Pons (tissue), 1 donor: Measurements from ENCODE around the gene GNA12.
"Not testable (repeated sequence)": the region's sequence is repeated elsewhere in the genome, so short reads cannot be mapped to it uniquely, and the experiment has no call there.

ENCODE experiments used
- DNase-seq: peaks from one replicate; pipeline ENCODE4 v3.0.0-alpha.2; 2016; ENCODE audit warnings: low spot score

GNA12 gene

DNA sequence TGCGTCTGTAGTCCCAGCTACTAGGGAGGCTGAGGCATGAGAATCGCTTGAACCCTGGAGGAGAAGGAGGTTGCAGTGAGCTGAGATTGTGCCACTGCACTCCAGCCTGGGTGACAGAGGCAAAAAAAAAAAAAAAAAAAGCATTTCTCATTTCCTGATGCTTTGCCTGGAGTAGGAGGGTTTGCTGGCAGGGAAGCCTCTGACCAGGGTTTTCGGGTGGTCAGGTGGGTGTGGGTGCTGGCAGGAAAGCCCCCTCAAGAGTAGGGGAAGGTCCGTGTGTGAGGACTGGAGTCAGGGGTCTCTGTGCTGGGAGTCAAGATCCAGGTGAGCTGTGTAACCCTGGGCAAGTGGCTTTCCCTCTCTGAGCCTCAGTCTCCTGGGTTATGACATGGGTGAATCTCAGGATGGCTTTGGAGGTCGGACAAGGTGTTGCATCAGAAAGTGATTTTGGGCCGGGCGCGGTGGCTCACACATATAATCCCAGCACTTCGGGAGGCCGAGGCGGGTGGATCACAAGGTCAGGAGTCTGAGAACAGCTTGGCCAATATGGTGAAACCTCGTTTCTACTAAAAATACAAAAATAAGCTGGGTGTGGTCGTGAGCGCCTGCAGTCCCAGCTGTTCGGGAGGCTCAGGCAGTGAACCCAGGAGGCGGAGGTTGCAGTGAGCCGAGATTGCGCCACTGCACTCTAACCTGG, 152.9 kb downstream of the GNA12 start:
- no peak for DNase-seq

DNA sequence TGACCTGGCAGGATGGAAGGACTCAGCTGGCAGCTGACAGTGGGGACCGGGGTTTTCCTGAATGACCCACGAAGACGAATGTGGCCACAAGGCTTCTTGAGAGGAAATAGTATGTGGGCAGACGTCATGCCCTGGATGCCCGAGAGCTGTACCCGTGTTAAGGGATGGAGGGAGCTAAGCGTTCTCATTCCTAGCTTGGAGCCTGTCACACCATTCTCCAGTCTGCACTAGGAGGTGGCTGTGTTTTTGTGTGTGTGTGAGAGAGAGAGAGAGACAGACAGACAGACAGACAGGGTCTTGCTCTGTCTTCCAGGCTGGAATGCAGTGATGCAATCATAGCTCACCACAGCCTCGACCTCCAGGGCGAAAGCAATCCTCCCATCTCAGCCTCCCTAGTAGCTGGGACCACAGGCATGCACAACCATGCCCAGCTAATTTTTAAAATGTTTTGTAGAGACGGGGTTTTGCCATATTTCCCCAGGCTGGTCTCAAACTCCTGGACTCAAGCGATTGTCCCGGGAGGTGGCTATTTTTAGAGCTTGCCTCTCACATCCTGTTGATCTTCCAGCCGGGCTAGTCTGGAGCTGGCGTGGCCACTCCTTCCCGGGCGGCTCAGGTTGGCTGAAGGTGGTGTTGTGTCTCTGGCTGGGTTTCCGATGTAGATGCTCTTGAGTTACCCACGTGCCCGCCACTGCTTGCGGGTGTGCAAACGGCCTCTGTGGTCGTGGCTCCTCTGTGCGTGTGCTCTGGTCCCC, 154.0 kb downstream of the GNA12 start:
- DNase-seq = no peak

DNA sequence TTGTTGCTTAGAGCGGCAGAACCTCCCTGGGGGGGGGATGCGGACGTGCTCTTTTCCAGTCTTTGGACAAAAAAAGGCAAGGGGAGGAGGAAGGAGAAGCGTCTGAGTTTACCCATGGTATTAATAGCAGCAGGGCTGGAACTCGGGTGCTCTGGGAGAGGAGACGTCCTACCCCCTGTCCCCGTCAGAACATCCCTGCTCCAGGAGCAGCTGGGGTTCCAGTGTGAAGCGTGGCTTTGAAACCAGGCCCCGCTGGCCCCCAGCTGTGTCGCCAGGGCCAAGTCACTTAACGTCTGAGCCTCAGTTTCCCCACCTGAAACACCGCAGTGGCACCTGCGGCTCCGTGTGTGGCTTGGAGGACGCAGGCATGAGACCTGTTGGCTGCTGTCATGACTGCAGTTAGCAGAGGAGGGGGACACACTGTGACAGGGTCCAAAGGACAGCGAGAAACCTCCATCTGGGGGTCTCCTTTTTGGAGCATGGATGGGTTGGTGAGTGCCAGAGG, 154.7 kb downstream of the GNA12 start:
- DNase-seq = no peak

DNA sequence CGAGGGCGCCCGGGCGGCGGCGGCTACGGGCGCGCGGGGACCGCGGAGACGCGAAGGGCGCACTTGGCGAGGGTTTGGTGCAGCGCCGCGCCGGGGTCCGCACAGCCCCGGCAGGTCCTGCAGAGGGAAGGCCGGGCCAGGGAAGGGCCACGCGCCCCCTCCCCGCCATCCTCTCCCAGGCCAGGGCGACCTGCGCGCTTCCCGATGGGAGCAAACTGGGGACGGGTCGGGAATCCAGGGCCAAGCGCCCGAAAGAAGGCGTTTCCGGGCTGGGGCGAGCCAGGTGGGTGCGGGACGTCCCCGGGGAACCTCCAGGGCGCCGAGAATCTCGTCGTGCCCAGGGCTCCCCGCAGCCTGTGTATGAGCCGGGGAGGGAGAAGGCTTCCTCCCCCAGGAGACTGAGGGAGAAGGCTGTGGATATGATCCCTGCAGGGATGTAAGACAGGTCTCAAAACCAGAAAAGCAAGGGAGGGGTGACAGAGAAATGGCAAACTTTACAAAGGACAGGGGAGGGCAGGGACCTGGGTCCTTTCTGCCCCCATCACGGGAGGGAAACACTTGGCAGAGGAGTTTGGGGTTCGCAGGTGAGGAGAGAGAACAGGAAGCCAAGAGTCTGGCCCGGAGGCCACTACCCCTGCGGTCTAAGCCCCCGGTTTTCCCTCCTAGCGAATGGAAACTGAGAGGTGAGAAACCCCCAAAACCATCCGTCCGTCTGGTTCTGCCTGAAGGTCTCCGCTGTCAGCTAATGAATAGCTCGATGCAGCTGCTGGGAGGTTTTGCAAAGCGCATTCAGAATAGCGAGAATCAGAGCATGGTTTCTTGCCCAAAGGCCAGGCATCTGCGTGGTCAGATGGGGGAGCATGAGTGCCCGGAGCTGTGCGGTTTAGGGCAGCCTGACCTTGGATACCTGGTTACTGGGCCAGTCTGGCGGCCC, 155.4 kb downstream of the GNA12 start:
- peak; percentile 63 for DNase-seq

DNA sequence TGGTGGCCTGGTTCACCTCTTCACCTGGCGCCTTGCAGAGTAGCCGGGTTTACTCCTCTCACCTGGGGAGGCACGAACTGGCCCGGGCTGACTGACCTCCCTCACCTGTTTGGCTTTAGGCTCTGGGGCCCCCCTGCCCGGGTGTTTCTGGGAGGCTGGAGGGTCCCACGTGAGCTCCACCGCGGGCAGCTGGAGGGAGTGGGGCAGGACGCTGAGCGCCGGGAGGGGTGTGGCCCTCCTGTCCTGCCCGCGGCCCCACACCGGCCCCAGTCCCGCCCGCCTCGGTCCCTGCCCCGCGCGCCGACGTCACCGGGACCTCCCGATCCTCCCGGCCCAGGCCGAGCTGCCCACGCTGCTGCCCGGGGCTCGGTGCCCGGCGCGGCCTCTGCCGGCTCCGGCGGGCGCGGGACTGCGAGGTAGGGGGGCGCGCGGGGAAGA, 156.2 kb downstream of the GNA12 start, which contains the start of gene AMZ1:
AMZ1 (plus strand) TSS at position 322 of the 438 bp plus-strand sequence. CDS start 12,250 bp downstream, outside the sequence.
- no peak for DNase-seq

DNA sequence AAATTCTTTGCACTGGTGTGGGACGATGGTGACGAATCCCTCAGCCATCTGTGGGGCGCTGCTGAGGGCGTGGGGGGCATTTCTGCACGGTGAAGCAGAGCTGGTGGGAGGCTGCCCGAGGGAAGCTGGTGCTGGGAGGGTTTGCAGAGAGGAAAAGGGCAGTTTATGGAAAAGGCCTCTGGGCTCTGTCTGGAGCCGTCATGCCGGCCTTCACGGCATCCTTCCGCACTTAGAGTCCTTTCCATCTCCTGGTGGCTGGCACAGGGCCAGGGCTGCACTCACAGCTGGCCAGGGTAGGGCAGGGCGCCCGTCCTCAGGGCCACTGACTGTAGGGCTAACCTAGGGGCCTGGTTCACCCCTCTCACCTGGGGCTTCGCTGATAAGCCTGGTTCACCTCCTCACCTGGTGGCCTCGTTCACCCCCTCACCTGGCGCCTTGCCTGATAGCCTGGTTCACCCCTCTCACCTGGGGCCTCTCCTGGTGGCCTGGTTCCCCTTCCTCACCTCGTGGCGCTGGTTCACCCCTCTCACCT, 156.7 kb downstream of the GNA12 start:
- DNase-seq = no peak

DNA sequence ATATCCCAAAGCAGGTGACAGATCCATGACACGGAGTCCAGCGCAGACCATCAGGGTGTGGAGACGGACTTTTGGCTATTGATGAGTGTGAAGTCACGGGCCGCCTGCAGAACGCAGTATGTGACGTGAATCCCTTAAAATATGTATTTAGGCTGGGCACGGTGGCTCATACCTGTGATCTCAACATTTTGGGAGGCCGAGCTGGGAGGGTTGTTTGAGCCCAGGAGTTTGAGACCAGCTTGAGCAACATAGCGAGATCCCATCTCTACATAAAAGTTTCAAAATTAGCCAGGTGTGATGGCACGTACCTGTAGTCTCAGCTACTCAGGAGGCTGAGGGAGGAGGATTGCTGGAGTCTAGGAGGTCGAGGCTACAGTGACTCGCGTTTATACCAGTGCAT, 158.0 kb downstream of the GNA12 start:
- no peak for DNase-seq

DNA sequence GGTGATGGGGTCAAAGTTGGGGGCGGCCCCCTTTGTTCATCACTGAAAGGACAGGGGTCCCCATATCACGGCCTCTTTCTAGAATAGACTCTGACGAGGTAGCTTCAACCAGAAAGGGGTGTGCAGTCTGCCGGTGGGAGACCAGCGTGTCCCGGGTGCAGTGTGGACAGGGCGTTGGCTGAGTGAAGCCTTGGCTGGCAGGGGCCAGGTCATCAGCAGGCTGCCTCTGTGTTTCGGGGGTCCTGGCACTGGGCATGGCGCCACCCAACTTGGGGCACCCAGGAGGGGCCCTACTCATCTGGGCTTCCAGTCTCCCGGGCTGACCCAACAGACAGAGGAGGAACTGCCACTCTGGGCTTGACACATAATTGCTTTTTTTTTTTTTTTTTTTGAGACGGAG, 159.6 kb downstream of the GNA12 start:
- DNase-seq = no peak

DNA sequence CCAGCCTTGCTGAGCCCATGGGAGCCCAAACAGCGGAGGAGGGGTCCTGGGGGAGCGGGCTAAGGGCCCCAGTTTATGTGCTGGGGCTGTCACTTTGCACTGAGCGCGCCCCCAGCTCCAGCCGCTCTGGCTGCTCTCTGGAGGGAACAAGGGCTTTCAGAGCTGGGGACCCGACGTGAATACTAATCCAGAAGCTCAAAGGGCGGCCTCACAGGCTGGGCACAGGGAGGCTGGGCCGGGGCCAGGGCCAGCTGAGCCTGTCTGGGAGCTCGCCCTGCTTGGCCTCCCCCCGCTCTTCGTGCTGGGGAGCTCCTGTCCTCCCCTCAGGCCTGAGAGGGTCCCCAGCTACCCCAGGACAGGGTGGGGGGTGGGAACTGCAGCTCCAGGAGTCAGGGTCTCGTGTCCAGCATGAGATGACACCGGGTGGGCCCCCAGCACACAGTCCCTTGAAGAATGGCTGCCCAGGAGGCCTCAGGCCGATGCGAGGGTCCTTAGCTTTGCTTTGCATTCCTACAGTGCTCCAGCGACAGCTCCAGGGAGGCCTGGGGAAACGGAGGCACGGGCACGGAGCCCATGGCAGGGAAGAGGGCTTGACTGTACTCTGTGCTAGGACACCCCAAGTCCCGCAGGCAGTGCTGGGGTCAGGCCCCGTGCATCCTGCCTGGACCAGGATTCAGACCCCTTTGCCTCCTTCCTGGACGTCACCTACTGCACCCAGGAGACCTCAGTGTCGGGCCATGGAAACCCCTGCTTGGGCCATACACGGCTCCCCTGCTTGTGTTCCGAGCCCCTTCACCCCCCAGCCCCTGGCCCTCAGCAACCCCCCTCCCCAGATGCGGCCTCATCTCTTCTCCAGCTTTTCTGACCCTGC, 161.9 kb downstream of the GNA12 start:
- peak; percentile 98 for DNase-seq

DNA sequence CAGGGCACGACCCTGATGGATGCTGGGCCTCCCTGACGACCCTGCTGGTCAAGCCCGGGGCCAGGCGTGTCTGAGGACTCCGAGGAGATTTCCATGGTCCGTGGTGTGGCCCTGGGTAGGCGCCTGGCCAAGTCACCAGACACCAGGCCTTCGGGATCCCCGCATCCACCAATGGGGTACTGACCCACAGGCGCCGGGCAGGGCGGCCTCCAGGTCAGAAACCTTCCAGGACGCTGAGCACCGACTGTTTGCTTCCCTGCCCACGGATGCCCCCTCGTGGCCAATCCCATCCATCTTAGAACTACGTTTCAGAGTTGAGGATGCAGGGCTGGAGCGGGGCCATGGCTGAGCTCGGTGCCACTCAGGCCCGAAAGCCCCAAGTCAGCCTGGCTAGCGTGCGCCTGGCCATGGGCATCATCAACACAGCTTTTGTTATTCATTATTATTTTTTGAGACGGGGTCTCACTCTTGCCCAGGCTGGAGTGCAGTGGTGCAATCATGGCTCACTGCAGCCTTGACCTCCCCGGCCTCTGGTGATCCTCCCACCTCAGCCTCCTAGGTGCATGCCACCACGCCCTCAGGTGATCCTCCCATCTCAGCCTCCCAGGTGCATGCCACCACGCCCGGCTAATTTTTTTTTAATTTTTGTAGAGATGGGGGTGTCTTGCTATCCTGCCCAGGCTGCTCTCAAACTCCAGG, 163.2 kb downstream of the GNA12 start:
- DNase-seq = peak; percentile 86

DNA sequence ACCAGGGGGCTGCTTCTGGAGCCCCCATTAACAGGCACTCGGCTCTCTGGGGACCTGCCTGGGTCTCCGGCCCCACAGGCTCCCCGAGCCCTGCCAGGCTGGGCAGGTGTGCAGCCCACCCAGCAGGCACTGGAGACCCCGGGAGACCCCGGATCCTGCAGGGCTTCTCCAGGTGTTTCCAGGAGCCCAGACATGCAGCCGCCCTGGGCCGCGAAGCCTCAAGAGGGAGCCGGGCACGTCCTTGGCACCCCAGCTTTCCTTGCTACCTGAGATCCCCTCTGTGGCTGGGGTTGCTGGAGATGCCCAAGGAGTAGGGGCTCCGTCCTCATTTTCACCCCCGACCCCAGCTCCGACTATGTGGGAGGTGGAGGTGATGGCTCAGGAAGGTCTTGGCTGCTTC, 163.9 kb downstream of the GNA12 start:
- no peak for DNase-seq

DNA sequence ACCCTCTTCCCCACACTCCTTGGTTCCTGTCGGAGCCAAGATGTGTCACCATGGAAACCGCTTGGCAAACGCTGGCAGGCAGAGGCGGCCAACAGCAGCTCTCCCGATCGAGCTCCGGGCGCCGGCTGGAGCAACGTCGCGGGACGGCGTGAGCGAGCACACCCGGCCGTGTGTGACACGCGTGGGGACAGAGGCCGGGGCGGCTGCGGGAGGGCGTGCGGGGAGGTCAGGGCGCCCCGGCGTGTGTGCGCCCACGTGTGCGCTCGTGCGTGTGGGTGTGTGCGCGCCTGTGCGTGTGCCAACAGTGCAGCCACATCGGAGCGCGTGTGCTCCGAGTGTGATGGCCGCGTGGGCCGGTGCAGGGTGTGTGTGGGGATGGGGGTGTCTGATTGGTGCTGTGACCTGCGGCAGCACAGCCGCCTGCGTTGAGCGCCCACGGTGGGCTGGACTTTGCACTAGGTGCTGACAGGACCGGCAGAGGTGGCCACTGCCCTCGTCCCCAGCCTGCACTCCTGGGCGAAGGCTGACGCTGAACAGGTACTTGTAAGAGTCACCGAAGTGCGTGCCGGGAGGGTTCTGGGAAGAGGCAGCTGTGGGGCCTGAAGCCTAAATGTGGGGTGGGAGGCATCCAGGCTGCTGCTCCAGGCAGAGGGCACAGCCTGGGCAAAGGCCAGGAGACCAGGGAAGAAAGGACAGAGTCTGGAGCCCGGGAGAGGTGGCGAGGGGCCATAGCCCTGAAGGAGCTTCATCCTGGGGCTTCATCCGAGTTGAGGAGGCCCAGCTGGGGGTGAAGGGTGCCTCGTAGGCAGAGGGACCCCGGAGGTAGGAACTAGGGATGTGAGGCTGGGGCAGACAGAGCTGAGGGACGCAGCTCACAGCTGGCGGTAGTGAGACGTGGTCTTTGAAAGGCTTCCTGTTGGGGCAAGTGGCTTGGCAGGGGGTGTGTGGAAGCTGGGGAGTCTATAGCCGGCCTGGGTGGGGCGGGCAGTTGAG, 164.7 kb downstream of the GNA12 start:
- not testable (repeated sequence) for DNase-seq

DNA sequence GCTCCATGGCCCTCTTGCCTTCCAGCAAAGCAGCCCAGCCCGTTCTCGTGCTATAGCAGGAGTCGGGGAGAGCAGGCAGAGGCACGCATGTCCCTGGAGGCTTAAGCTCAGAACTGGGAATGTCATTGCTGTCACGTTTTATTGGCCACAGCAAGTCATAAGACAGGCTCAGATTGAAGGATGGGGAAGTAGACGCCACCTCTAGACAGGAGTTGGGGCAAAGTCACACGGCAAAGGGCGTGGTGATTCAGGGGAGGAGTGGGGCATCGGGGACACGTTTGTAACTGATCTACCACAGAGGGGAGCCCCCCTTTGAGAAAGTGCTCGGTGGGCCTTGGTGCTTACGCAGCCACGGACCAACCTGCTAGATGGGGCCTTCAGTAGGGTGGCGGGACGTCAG, 165.7 kb downstream of the GNA12 start:
- DNase-seq = not testable (repeated sequence)
